Smooth muscle cell (in vitro differentiated cells): Measurements from ENCODE around the gene NCKAP5. TPM values are rescaled to one million over a fixed set of nuclear protein-coding genes. Genes with fewer than 3 reads are reported as not detected.

Source experiments
- DNase-seq: peaks from one replicate; lab custom pipeline; 2025; ENCODE audit not compliant: unreplicated experiment; lab: John Stamatoyannopoulos, UW
- H2AFZ ChIP-seq: fragments of 200-600 bp; sonication (generic); 2 replicates; pipeline ENCODE4 v1.6.0; 2016; ENCODE audit warnings: antibody characterized with exemption, low read depth, mild to moderate bottlenecking
- H3F3A ChIP-seq: fragments of 200-600 bp; sonication (generic); 2 replicates; pipeline ENCODE4 v1.6.0; 2017; ENCODE audit warnings: antibody characterized with exemption, low read depth
- H3K27ac ChIP-seq: fragments of 200-600 bp; sonication (generic); 2 replicates; pipeline ENCODE4 v1.5.1; 2016; ENCODE audit warnings: low read depth, mild to moderate bottlenecking
- H3K27me3 ChIP-seq: fragments of 200-600 bp; sonication (generic); 2 replicates; pipeline ENCODE4 v1.6.1; 2016; ENCODE audit warnings: low read depth, mild to moderate bottlenecking
- H3K36me3 ChIP-seq: fragments of 200-600 bp; sonication (generic); 2 replicates; pipeline ENCODE4 v1.5.1; 2016; ENCODE audit warnings: low read depth
- H3K4me1 ChIP-seq: fragments of 200-600 bp; sonication (generic); 2 replicates; pipeline ENCODE4 v1.5.1; 2016; ENCODE audit warnings: low read depth
- H3K4me2 ChIP-seq: fragments of 200-600 bp; sonication (generic); 2 replicates; pipeline ENCODE4 v1.6.0; 2016; ENCODE audit warnings: mild to moderate bottlenecking
- H3K4me3 ChIP-seq: fragments of 200-600 bp; sonication (generic); 2 replicates; pipeline ENCODE4 v1.5.1; 2016; ENCODE audit warnings: mild to moderate bottlenecking
- H3K79me2 ChIP-seq: fragments of 200-600 bp; sonication (generic); 2 replicates; pipeline ENCODE4 v1.6.0; 2016; ENCODE audit warnings: low read depth, mild to moderate bottlenecking
- H3K9ac ChIP-seq: fragments of 200-600 bp; sonication (generic); 2 replicates; pipeline ENCODE4 v1.6.0; 2016; ENCODE audit warnings: low read depth
- H3K9me3 ChIP-seq: fragments of 200-600 bp; sonication (generic); replicated peaks from 2 replicates; pipeline ENCODE4 v1.5.1; 2016; ENCODE audit warnings: low read depth
- H4K20me1 ChIP-seq: fragments of 200-600 bp; sonication (generic); 2 replicates; pipeline ENCODE4 v1.6.0; 2016; ENCODE audit warnings: low read depth
- CTCF ChIP-seq: fragments of 200-600 bp; sonication (generic); IDR thresholded peaks from 2 replicates; pipeline ENCODE4 v1.5.1; 2017; ENCODE audit warnings: borderline replicate concordance, mild to moderate bottlenecking, antibody characterized with exemption; ENCODE audit not compliant: insufficient read depth, poor library complexity, severe bottlenecking
- WGBS: methylation state at CpG from one replicate; pipeline ENCODE4 v1.1.7; 2016; ENCODE audit warnings: low lambda C conversion rate; 5-methylcytosine and 5-hydroxymethylcytosine counted together
- polyA plus RNA-seq: library from polyadenylated mRNA; unstranded; fragments of >200 nt; fragmentation: Nextera tagmentation; extraction: Ambion mirVana; gene quantifications from 2 replicates; pipeline ENCODE4 v1.2.1, GENCODE V29; 2016
- total RNA-seq: library from RNA; depleted of rRNA; stranded (reverse); fragments of >200 nt; gene quantifications from 2 replicates; pipeline ENCODE4 v1.2.3, GENCODE V29; 2014

Gene NCKAP5
- total and polyA plus RNA-seq, 2 experiments from 2014 or later: 4.6 to 9.5 TPM

- Histone ChIP-seq H3K79me2 (no peaks in the 10 kb centered on the region), H3K9ac (no peak overlapping the region), H3K4me2 (no peak overlapping the region), H3F3A (no peaks in the 10 kb centered on the region), H3K9me3 (no peaks in the 10 kb centered on the region), H3K27me3 (no peaks in the 10 kb centered on the region), H3K27ac (no peak overlapping the region), H4K20me1 (no peaks in the 10 kb centered on the region), H3K4me3 (no peak overlapping the region), H2AFZ (no peak overlapping the region), H3K36me3 (no peaks in the 10 kb centered on the region), H3K4me1 (no peaks in the 10 kb centered on the region)
- no peak for TF ChIP-seq CTCF
- WGBS: 77% methylated on average over 4 of the region's 4 CpGs
- no peak for DNase-seq
Measured at GRCh38 chr2:133177196-133177595, 391.1 kb downstream of the NCKAP5 start.

GRCh38 chr2:133175926-133176325 lies 392.3 kb downstream of the NCKAP5 start:
- no peaks in the 10 kb centered on the region for H3K9me3 ChIP-seq
- DNase-seq: no peak
- no peaks in the 10 kb centered on the region for H3K79me2 ChIP-seq
- no peak overlapping the region for H3K4me2 ChIP-seq
- H3K4me3 ChIP-seq: no peak overlapping the region
- 98% methylated on average over 3 of the region's 3 CpGs for WGBS
- H3K27ac ChIP-seq: no peak overlapping the region
- H3K4me1 ChIP-seq: no peaks in the 10 kb centered on the region
- H3K27me3 ChIP-seq: no peaks in the 10 kb centered on the region
- no peak overlapping the region for H3K9ac ChIP-seq
- no peaks in the 10 kb centered on the region for H3K36me3 ChIP-seq
- no peaks in the 10 kb centered on the region for H4K20me1 ChIP-seq
- H2AFZ ChIP-seq: no peak overlapping the region
- TF ChIP-seq CTCF: no peak
- no peaks in the 10 kb centered on the region for H3F3A ChIP-seq

- no peak for DNase-seq
- Histone ChIP-seq H3K4me1 (peaks cover 3% of the 10 kb centered on the region), H3K4me3 (no peak overlapping the region), H4K20me1 (no peaks in the 10 kb centered on the region), H3K79me2 (no peaks in the 10 kb centered on the region), H3K4me2 (no peak overlapping the region), H3K36me3 (no peaks in the 10 kb centered on the region), H3K27ac (no peak overlapping the region), H3F3A (no peaks in the 10 kb centered on the region), H3K27me3 (no peaks in the 10 kb centered on the region), H3K9me3 (no peaks in the 10 kb centered on the region), H3K9ac (no peak overlapping the region), H2AFZ (no peak overlapping the region)
- TF ChIP-seq CTCF: no peak
Measured at GRCh38 chr2:133173224-133173623, 395.0 kb downstream of the NCKAP5 start.

GRCh38 chr2:133171393-133172004 lies 396.8 kb downstream of the NCKAP5 start:
- Histone ChIP-seq H3K27me3 (no peaks in the 10 kb centered on the region), H3K36me3 (no peaks in the 10 kb centered on the region), H3K27ac (no peak overlapping the region), H2AFZ (no peak overlapping the region), H3K9ac (no peak overlapping the region), H3K79me2 (no peaks in the 10 kb centered on the region), H3K4me3 (no peak overlapping the region), H3K4me1 (peaks cover 8% of the 10 kb centered on the region), H3K9me3 (no peaks in the 10 kb centered on the region), H3F3A (no peaks in the 10 kb centered on the region), H4K20me1 (no peaks in the 10 kb centered on the region), H3K4me2 (no peak overlapping the region)
- TF ChIP-seq CTCF: peak; percentile 78
- WGBS: 34% methylated on average over 3 of the region's 3 CpGs
- DNase-seq: no peak
